HG03442 (cell line): ENCODE results near the gene GPBP1.
"Not testable (repeated sequence)": the region's sequence is repeated elsewhere in the genome, so short reads cannot be mapped to it uniquely, and the experiment has no call there.

Experiments used
- ATAC-seq: cut with Tn5 transposase; IDR thresholded peaks from one replicate; pipeline ENCODE4 v1.9.1; 2021; ENCODE audit warnings: mild to moderate bottlenecking, moderate library complexity; ENCODE audit not compliant: unreplicated experiment

Gene GPBP1

DNA sequence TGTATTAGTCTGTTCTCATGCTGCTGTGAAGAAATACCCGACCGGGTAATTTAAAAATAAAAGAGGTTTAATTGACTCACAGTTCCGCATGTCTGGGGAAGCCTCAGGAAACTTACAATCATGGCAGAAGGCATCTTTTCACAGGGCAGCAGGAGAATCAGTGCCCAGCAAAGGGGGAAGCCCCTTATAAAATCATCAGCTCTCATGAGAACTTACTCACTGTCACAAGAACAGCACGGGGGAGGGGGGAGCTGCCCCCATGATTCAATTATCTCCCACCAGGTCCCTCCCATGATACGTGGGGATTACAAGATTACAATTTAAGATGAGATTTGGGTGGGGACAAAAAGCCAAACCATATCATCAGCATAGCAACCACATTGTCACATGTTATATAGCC lies 102.5 kb downstream of the GPBP1 start:
- no peak for ATAC-seq

DNA sequence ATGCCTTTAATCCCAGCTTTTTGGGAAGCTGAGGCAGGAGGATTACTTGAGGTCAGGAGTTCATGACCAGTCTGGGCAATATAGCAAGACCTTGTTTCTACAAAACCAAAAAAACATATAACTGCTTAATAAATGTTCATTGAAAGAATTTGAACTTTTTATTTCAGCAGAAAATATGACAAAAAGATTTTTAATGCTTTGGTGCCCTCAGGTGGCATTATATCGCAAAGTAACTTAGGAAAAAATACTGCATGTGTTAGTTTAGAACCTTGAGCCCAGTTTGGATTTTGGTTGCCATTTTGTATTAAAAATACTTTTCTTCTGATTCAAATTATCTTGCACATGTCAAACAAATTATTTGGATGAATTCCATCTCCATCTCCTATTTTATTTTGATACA lies 103.2 kb downstream of the GPBP1 start:
- ATAC-seq, result no peak

DNA sequence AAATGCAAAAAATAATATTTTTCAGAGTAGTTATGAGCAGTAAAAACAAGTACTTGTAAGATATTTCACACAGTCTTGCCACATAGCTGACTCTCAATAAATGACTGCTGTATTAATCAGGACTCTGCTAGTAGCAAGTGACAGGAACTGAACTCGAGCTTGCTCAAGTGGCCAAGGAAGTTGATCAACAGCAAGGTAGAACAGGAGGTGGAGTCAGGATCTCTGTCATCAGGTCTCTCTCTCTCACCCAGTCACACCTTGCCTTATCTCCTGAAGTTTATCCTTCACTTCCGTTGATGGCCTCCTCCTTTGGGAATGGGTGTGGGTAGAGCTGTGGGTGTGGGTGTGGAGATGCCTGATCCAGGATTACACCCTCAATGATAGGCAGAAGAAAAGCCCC lies 107.0 kb downstream of the GPBP1 start:
- ATAC-seq, result no peak

DNA sequence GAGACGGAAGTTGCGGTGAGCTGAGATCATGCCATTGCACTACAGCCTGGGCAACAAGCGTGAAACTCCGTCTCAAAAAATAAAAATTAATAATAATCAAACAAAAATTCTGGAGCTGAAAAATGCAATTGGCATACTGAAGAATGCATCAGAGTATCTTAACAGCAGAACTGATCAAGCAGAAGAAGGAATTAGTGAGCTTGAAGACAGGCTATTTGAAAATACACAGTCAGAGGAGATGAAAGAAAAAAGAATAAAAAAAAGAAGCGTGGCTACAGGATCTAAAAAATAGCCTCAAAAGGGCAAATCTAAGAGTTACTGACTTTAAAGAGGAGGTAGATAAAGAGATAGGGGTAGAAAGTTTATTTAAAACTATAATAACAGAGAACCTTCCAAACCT lies 111.2 kb downstream of the GPBP1 start:
- not testable (repeated sequence) for ATAC-seq

DNA sequence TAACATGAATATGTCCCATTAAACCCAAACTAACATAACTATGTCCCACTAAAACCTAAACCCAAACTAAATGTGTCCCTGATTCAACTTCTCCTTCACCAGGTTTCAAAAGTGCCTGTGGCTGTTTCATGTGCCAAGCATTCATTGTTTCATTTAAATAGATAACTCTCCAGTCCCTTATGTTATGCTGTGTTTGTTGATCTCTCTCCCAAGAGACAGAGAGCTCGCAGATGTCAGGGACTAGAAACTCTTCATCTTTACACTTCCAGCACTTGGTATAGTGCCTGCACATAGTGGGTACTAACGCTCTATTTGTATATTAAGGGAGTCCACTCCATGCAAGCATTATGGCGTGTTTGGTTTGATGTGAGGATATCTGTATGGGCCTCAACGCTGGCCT lies 118.0 kb downstream of the GPBP1 start:
- no peak for ATAC-seq

DNA sequence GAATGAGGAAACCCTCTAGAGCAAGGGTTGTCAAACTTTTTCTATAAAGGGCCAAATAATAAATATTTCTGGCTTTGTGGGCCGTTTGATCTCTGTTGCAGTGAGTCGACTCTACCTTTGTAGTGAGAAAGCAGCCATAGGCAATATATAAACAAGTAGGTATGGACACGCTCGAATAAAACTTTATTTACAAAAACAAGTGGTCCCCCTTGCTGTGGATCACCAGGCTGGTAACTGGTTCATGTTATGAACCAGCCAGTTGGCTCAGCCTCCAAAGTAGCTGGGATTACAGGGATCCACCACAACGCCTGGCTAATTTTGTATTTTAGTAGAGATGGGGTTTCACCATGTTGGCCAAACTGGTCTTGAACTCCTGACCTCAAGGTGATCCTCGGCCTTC lies 118.5 kb downstream of the GPBP1 start:
- no peak for ATAC-seq

DNA sequence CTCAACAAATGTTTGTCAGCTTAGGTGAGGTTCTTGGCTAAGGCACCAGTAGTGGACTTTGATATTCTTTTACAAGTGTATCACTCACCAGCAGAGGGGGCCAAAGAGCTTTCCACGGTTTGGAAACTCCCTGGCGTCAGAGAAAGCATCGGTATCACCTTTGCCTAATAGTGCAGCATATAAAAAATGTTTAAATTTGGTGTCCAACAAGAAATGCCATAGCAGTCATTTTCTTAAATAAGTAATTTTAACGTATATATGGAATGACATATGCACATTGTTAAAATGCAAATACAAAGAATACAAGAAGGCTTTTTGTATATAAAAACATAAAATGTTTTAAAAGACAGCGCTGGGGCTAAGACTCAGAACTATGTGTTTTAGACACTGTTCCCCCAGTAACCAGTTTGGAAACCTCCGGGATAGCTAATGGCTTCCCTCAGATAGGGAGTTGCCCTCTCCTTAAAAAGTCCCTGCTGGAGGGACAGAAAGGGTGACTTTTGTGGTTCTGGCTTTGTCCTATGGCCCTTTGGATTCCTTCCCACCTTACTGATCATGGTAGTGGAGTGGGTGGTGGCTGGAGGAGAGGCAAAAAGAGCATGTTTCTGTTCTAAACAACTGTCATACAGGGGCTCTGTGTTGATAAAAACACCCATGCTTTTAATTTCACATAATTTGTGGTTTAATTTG lies 124.6 kb downstream of the GPBP1 start:
- ATAC-seq, result peak; percentile 51

DNA sequence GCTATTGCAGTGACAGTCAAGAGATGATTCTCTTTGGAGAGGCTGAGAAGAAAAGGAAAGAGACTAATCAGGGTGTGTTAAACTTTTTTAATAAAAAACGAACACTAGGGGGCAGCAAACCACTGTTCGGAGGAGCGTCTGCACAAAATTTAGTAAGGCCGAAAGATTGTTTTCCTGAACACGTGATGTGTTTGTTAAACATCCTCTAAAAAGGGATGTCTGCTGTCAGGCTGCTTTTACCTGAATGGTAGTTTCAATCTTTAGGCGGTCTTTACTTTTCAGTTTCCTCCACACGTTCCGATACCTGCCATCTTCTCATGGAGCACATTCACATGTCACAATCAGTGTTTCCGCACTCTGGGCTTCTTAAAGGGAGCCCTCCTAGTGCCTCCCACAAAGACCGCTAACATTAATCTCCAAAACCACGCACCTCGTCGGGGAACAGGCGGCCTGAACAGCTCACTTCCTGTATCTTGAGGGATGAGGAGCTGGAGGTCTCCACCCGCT lies 125.2 kb downstream of the GPBP1 start:
- peak; percentile 34 for ATAC-seq

DNA sequence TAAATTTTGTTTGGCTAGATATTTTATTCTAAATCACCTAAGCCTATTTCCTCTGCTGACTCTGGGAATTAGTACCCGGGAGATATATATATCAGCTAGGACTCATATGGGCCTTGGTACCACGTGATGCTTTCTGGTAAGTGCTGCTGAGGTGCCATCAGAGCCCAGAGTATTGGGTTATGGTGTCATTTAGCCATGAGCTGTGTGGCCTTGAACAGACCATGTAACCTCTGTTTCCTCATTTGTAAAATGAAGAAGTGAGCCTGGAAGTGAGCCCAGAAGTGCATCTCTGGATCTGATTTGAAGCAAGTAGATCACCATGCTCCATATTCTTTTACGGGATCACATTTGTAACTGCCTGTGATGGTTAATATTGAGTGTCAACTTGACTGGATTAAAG lies 126.1 kb downstream of the GPBP1 start:
- no peak for ATAC-seq

DNA sequence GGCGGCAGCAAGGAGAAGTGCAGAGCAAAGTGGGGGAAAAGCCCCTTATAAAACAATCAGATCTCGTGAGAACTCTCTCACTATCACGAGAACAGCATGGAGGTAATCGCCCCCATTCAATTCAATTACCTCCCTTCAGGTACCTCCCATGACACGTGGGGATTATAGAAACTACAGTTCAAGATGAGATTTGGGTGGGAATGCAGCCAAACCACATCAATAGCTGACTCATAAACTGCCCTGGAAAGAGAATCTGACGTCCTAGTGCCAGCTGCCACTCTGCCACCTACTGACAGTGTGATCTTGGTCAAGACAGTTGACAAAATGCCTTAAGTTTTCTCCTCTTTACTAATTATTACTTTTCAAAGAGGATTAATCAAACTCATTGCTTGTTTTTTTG lies 128.3 kb downstream of the GPBP1 start:
- peak; percentile 55 for ATAC-seq

DNA sequence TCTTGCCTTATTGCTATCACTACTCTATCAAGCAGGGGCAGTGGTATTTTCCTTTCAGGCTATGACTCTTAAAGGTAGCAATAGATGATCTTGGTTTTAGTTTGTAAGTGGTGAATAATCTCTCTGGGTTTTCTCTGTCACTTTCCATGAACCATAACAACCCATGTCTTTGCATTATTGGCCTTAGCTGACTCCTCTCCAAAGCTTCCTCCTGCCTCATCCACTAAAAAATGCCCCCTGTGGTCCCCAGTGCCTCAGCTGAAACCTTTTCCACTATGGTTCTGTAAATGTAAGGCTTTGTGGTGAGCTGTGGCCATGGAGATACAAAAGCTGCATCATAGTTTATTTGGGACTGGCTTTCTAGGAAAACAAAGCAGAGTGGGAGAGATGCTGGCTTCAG lies 128.8 kb downstream of the GPBP1 start:
- ATAC-seq, result peak; percentile 20

DNA sequence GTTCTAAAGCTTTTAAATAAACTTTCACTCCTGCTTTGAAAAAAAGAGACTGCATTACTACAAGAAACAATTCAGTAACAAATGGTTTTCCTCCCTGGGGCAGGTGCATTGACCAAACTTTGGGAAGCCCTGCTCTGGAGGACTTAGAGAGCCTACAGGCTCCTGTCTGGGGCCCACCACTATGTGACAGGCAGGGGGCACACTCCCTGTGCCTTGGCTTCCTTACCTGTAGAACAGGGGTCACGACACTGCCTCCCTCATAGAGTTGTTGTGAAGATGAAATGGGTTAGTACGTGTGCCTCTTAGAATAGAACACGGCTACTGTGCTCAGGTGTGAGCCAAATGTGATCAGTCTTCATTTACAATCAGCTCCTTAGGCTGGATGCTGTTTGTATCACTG lies 130.1 kb downstream of the GPBP1 start:
- ATAC-seq, result no peak

DNA sequence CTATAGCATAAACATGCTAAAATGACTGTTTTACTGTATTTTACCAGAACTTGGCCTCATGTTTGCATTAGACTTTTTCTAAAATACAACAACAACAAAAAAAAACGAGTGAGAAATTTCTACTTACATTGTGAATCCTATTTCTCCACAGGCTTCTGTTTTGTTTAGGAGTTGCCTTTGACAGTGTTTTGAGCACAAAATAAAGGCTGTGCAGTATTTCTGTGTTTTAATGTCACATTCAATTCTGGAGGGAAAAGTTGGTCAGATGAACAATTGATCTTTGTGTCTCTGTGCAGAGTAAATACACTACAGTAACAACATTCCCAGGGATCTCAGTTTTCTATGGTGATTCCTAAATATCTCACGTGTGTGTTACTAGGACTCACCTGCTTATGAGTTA lies 131.1 kb downstream of the GPBP1 start:
- no peak for ATAC-seq

DNA sequence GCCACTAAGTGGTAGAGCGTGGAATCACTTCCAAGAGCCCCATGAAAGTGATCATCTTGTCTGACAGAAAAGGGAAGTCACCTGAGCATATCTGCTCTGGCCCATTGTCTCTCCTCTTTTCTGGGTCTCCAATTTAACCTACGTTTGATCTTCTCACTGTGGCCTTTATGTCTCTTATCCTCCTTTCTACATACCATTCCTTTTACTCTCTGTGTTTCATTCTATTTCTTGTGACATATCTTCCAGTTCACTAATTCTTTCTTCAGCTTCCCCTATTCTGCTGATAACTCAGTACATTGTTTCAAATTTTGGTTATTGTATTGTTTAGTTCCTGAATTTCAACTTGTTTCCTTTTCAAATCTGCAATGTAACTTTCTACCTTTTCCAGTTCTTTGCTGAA lies 132.5 kb downstream of the GPBP1 start:
- no peak for ATAC-seq

DNA sequence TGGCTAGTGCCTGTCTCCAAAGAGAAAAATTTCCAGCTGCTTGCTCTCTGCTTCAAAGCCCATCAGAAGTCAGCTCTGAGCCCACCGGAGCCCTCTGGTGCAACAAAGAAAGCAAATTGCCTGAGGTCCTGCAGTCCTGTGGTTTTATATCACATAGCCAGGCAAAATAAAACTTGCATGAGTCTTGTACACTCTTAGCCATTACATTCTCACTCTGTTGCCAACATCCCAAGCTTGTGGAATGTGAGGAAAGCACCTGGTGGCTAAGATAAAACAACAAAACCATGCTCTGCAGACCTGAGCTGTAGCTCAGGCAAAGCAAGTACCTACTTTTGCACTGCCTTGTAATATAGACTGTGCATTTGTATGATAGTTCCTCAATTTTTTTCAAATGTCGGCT lies 133.7 kb downstream of the GPBP1 start:
- no peak for ATAC-seq

DNA sequence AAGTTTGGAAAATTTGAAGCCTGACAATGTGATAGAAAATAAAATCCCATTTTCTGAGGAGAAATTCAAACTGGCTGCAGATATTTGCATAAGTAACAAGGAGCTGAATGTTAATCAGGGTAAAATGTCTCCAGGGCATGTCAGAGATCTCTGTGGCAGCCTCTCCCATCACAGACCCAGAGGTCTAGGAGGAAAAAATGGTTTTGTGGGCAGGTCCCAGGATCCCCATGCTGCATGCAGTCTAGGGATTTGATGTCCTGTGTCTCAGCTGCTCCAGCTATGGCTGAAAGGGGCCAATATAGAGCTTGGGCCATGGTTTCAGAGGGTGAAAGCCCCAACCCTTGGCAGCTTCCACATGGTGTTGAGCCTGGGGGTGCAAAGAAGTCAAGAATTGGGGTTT lies 135.2 kb downstream of the GPBP1 start:
- ATAC-seq, result not testable (repeated sequence)

DNA sequence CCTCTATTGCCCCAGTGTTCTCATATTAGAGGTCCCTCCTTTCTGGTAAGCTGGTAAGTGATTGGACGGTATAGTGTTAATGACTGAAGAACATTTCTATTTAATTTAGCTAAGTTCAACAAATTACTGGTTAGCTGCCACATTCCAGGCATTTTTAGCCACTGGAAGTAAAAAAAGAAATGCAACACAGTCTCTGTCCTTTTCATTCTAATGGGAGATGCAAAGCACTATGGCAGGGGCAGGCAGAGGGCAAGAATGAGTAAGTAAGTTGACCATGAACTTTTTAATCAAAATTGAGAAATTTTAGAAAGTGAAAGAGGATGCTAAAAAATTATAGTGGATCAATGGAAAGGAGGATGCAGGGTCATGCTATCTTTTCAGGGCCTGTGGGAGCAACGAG lies 137.4 kb downstream of the GPBP1 start:
- no peak for ATAC-seq

DNA sequence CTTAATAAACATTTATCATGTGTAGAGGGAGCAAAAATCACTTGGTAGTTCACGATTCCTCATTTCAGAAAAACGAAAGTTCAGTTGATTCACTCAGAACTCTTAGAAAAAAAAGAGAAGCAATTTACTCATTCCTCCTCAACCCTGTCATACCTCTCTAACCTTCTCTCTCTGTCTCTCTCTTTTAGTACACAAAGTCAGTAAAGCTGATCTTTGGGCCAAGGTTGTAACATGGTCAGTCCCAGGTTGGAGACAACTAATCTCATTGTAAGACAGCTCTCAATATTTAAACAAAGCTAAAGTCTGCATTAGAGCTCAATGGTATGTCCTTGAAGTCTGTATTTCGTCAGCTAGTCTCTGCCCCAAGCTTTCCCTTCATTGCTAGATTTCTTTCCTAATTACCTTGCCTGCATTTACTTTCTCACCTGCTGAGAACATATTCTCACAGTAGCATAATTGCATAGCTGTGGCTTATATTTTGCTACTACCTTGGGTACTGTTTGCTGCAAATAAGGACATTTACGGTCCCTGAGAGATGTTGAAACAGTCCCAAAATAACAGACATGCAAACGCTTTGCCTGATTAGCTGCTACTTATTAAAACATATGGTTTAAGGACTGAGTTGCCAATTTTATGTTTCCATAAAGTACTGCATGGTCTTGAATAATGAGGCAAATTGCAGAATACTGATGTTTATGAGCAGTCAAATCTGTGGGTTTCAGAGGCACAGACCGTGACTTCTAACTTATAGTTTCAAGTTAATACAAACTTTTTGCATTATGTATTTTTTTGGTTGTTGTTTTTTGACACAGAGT lies 138.3 kb downstream of the GPBP1 start:
- no peak for ATAC-seq

DNA sequence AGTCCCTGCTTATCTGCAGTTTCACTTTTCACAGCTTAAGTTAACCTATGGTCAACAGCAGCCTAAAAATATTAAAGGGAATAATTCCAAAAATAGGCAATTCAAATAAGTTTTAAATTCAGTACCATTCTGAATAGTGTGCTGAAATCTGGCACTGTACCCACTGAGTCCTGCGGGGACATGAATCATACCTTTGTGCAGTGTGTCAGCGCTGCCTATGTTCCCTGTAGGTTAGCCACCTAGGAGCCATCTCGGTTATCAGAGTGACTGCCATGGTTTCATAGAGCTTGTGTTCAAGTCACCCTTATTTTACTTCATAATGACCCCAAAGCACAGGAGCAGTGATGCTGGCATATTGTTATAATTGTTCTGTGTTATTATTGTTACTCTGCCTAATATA lies 139.9 kb downstream of the GPBP1 start:
- no peak for ATAC-seq
